Trophoblast cell (in vitro differentiated cells and primary cell): ENCODE data around the gene ADRM1.

Source experiments
- DNase-seq, 2 donors: peaks; one replicate each; pipeline ENCODE4 v3.0.0-alpha.2; 2016
- H2AFZ ChIP-seq: 2 replicates; pipeline ENCODE4 v1.6.1; 2013; ENCODE audit warnings: low read length, moderate library complexity, mild to moderate bottlenecking; ENCODE audit not compliant: insufficient read depth, poor library complexity
- H2AK5ac ChIP-seq: 2 replicates; pipeline ENCODE4 v1.6.1; 2013; ENCODE audit warnings: mild to moderate bottlenecking, low read length
- H2BK120ac ChIP-seq: 2 replicates; pipeline ENCODE4 v1.6.1; 2013; ENCODE audit warnings: low read length, mild to moderate bottlenecking, moderate library complexity; ENCODE audit not compliant: insufficient read depth, poor library complexity
- H2BK12ac ChIP-seq: 2 replicates; pipeline ENCODE4 v1.6.1; 2013; ENCODE audit warnings: mild to moderate bottlenecking, low read length, moderate library complexity
- H2BK5ac ChIP-seq: 2 replicates; pipeline ENCODE4 v1.6.1; 2013; ENCODE audit warnings: low read length, low read depth, moderate library complexity, mild to moderate bottlenecking; ENCODE audit not compliant: poor library complexity
- H3K14ac ChIP-seq: 2 replicates; pipeline ENCODE4 v1.6.1; 2013; ENCODE audit warnings: mild to moderate bottlenecking, low read length
- H3K18ac ChIP-seq: 2 replicates; pipeline ENCODE4 v1.6.1; 2013; ENCODE audit warnings: mild to moderate bottlenecking, low read length
- H3K23ac ChIP-seq: 2 replicates; pipeline ENCODE4 v1.6.1; 2013; ENCODE audit warnings: low read length
- H3K27ac ChIP-seq: 2 replicates; pipeline ENCODE4 v1.5.1; 2013; ENCODE audit warnings: low read depth, mild to moderate bottlenecking, inconsistent platforms, low read length, moderate library complexity
- H3K27me3 ChIP-seq: 2 replicates; pipeline ENCODE4 v1.6.1; 2013; ENCODE audit warnings: inconsistent platforms, mild to moderate bottlenecking, low read length, moderate library complexity; ENCODE audit not compliant: insufficient read depth
- H3K36me3 ChIP-seq, 2 experiments: 1 replicate in 1 of 2; 2 replicates in 1 of 2; pipeline ENCODE4 v1.6.1; 2013; ENCODE audit warnings: low read length in 2 of 2, mild to moderate bottlenecking in 2 of 2, moderate library complexity in 1 of 2; ENCODE audit not compliant: insufficient read depth in 2 of 2, control insufficient read depth in 1 of 2
- H3K4ac ChIP-seq: 2 replicates; pipeline ENCODE4 v1.6.1; 2013; ENCODE audit warnings: low read depth, mild to moderate bottlenecking, low read length, moderate library complexity
- H3K4me1 ChIP-seq, 2 experiments: 1 replicate in 1 of 2; 2 replicates in 1 of 2; pipeline ENCODE4 v1.6.1; 2013; ENCODE audit warnings: low read length in 2 of 2, mild to moderate bottlenecking in 2 of 2, moderate library complexity in 1 of 2; ENCODE audit not compliant: insufficient read depth in 2 of 2, control insufficient read depth in 1 of 2
- H3K4me2 ChIP-seq: 2 replicates; pipeline ENCODE4 v1.6.1; 2013; ENCODE audit warnings: inconsistent platforms, mild to moderate bottlenecking, low read length, moderate library complexity
- H3K4me3 ChIP-seq: 2 replicates; pipeline ENCODE4 v1.5.1; 2013; ENCODE audit warnings: mild to moderate bottlenecking, low read depth, low read length, inconsistent platforms
- H3K79me1 ChIP-seq: one replicate; pipeline ENCODE4 v1.6.1; 2013; ENCODE audit warnings: low read length
- H3K79me2 ChIP-seq: 2 replicates; pipeline ENCODE4 v1.6.1; 2013; ENCODE audit warnings: low read length, mild to moderate bottlenecking; ENCODE audit not compliant: control insufficient read depth, insufficient read depth, poor library complexity
- H3K9ac ChIP-seq: 2 replicates; pipeline ENCODE4 v1.6.1; 2013; ENCODE audit warnings: mild to moderate bottlenecking, low read length
- H3K9me3 ChIP-seq: 2 replicates; pipeline ENCODE4 v1.6.1; 2013; ENCODE audit warnings: low read depth, mild to moderate bottlenecking, control low read depth, inconsistent platforms, low read length; ENCODE audit not compliant: insufficient read depth
- H4K12ac ChIP-seq: 2 replicates; pipeline ENCODE4 v1.6.1; 2013; ENCODE audit warnings: low read depth, mild to moderate bottlenecking, low read length, moderate library complexity
- H4K8ac ChIP-seq: 2 replicates; pipeline ENCODE4 v1.6.1; 2013; ENCODE audit warnings: low read depth, mild to moderate bottlenecking, low read length, moderate library complexity
- H4K91ac ChIP-seq: one replicate; pipeline ENCODE4 v1.6.1; 2013; ENCODE audit warnings: low read depth, mild to moderate bottlenecking, low read length, moderate library complexity
- WGBS: extraction: QIAGEN DNeasy Blood & Tissue Kit; methylation state at CpG from one replicate; pipeline ENCODE4 v1.1.7; 2013; ENCODE audit warnings: missing lambda C conversion rate; ENCODE audit not compliant: insufficient read length, insufficient coverage; ENCODE audit errors: extremely low coverage; 5-methylcytosine and 5-hydroxymethylcytosine counted together

The ADRM1 gene

DNA sequence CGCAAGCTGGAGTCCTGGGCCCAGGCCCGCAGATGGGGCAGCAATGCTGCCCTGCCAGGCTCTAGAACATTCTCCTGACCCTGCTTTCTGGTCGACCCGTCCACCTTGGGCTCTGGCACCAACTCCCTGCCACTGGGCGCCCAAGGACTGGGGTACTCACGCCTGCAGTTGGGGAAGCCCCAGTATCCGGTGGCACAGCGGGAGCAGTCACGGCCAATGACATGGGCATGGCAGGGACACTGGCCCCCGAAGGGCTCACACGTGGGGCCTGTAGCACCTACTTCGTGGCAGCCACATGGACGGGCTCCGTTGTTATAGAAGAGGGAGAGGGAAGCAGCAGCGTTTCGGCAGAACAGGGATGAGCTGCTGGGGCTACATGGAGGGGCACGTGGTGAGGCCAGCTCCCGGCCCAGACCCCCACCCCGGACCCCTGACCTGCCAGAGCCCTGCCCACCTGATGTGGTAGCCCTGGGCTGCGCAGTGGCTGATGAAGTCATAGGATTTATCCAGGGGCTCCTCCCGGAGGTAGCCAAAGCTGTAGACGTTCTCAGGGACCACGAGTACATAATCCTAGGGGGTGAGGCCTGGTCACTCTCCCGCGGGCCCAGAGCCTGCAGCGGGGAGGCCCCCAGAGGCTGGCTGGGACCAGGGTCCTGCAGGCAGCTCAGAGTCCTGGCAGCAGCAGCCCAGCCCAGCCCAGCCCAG lies 26.0 kb downstream of the ADRM1 start:
- Histone ChIP-seq H3K23ac (no peak overlapping the region), H3K4me3 (no peak overlapping the region), H4K91ac (no peak overlapping the region), H3K36me3 (peaks cover 96 to 97% of the 10 kb centered on the region in 2 experiments), H3K9ac (no peak overlapping the region), H2AFZ (no peak overlapping the region), H2BK5ac (no peak overlapping the region), H3K9me3 (peaks cover 1% of the 10 kb centered on the region), H2BK120ac (no peak overlapping the region), H3K27ac (no peak overlapping the region), H3K18ac (no peak overlapping the region), H2AK5ac (no peak overlapping the region), H3K79me2 (no peaks in the 10 kb centered on the region), H3K79me1 (no peaks in the 10 kb centered on the region), H4K8ac (no peak overlapping the region), H3K4me1 (no peaks in the 10 kb centered on the region), H3K14ac (no peak overlapping the region), H3K4me2 (no peak overlapping the region), H3K4ac (no peak overlapping the region), H2BK12ac (no peak overlapping the region), H3K27me3 (no peaks in the 10 kb centered on the region), H4K12ac (no peak overlapping the region)
- no peak for DNase-seq
- WGBS = no CpG with 5 or more reads among the region's 26 CpGs

DNA sequence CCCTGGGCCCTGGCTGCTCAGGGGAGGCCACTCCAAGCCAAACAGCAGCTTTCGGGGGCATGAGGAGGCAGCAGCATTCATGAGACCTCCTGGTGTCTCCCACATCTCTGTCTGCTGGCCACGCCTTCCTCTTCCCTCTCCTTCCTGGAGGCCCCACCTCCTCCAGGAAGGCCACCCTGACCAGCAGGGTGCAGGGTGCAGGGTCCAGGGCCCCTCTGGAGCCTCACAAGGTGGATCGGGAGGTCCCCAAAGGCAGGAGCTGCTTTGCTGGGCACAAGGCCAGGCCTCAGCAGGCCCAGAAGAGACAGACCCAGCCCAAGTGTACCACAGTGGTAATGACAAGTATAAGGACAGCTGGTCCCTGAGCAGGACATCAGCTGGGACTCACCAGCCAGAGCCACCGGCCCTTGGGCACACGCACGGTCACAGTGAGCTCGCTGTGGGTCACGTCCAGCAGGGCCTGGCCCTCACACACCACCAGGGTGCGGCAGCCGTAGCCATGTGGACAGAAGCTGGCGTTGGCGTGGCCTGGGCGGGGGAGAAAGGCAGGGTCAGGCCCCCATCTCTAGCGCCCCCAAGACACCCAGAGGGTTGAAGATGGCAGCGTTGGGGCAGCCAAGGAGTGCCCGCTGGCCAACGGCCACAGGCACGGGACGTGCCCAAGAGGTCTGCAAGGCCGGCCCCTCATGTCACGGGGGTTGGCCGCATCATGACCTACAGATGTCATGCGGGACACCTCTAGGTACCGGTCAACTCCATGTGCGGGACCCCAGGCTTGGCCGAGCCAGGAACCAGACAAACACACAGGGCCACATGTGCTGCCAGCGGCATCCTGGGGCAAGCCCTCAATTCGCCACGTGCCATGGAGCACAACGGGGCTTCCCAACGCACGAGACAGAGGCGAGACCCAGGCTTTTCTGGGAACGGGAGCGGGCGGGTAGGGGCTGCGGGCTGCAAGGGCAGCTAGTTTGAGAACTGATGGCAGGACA lies 26.9 kb downstream of the ADRM1 start:
- H2AFZ ChIP-seq = no peak overlapping the region
- H2BK12ac ChIP-seq = no peak overlapping the region
- no peaks in the 10 kb centered on the region for H3K4me1 ChIP-seq
- H3K79me2 ChIP-seq = no peaks in the 10 kb centered on the region
- H4K8ac ChIP-seq = no peak overlapping the region
- H2AK5ac ChIP-seq = no peak overlapping the region
- no peak overlapping the region for H4K12ac ChIP-seq
- H3K36me3 ChIP-seq = peaks cover 96 to 97% of the 10 kb centered on the region in 2 experiments
- no peak overlapping the region for H3K27ac ChIP-seq
- no peak for DNase-seq
- no peaks in the 10 kb centered on the region for H3K79me1 ChIP-seq
- H3K4me2 ChIP-seq = no peak overlapping the region
- H3K23ac ChIP-seq = no peak overlapping the region
- no peaks in the 10 kb centered on the region for H3K27me3 ChIP-seq
- no peak overlapping the region for H3K4me3 ChIP-seq
- H3K4ac ChIP-seq = no peak overlapping the region
- no peak overlapping the region for H4K91ac ChIP-seq
- H3K9me3 ChIP-seq = peaks cover 1% of the 10 kb centered on the region
- WGBS = no CpG with 5 or more reads among the region's 37 CpGs
- no peak overlapping the region for H2BK5ac ChIP-seq
- H3K18ac ChIP-seq = no peak overlapping the region
- no peak overlapping the region for H2BK120ac ChIP-seq
- no peak overlapping the region for H3K9ac ChIP-seq
- H3K14ac ChIP-seq = no peak overlapping the region

DNA sequence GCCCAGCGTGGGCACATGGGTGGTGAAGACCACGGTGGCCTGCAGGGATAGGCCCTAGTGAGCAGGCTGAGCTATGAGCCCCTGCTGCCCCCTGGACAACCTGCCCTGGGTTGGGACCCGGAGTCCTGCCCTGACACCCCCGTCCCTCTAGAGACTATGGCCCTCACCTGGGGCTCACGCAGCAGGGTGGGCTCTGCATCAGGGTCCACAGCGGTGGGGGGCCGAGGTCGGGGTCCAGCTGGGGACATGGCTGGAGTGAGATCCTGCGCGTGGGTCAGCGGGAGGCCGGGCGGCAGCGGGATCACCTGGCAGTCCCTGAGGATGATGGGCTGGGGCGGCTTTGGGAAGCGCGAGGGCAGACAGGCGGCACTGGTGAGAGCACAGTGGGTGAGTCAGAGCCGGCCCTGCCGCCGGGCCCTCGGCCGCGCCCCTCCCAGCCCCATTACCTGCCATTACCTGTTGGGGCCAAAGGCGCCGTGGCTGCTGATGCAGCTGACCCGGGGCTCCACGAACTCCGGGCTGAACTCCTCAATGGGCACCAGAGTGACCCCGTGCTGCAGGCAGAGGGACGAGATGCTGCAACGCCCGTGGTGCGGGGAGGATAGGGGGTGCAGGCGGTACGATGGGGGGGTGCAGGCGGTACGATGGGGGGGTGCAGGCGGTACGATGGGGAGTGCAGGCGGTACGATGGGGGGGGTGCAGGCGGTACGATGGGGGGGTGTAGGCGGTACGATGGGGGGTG lies 27.9 kb downstream of the ADRM1 start:
- DNase-seq = no peak
- Histone ChIP-seq H2BK120ac (no peak overlapping the region), H2AFZ (no peak overlapping the region), H4K12ac (no peak overlapping the region), H3K9me3 (peaks cover 1% of the 10 kb centered on the region), H3K36me3 (peaks cover 95 to 97% of the 10 kb centered on the region in 2 experiments), H3K79me2 (no peaks in the 10 kb centered on the region), H3K23ac (no peak overlapping the region), H3K14ac (no peak overlapping the region), H2BK12ac (no peak overlapping the region), H3K18ac (no peak overlapping the region), H3K9ac (no peak overlapping the region), H2AK5ac (no peak overlapping the region), H3K79me1 (no peaks in the 10 kb centered on the region), H3K4ac (no peak overlapping the region), H3K4me2 (no peak overlapping the region), H3K27ac (no peak overlapping the region), H3K4me1 (no peaks in the 10 kb centered on the region), H4K91ac (no peak overlapping the region), H2BK5ac (no peak overlapping the region), H3K27me3 (no peaks in the 10 kb centered on the region), H4K8ac (no peak overlapping the region), H3K4me3 (no peak overlapping the region)
- no CpG with 5 or more reads among the region's 46 CpGs for WGBS

DNA sequence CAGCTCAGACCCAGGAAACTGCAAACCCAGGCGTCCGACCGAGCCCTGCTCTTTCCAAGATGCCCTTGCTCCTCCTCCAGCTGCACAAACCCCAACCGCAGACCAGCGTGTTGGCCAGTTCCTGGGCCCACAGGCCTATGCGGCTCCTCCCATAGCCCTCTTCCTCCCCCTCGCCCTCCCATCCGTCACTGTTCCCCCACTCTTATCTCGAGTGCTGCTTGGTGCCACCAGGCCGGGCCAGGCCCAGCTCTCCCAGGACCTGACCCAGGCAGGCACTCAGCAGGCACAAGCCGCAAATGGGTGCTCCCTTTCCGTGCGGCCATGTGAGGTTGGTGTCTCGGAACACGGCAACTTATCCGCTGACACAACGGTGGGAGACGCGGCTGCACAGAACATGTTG lies 28.6 kb downstream of the ADRM1 start:
- Histone ChIP-seq H3K23ac (no peak overlapping the region), H3K27ac (no peak overlapping the region), H3K9ac (no peak overlapping the region), H3K4me3 (no peak overlapping the region), H2BK12ac (no peak overlapping the region), H4K12ac (no peak overlapping the region), H3K36me3 (peaks cover 94 to 98% of the 10 kb centered on the region in 2 experiments), H2BK120ac (no peak overlapping the region), H3K4me1 (no peaks in the 10 kb centered on the region), H3K79me2 (no peaks in the 10 kb centered on the region), H3K4me2 (no peak overlapping the region), H3K79me1 (no peaks in the 10 kb centered on the region), H3K18ac (no peak overlapping the region), H4K91ac (no peak overlapping the region), H3K9me3 (peaks cover 1% of the 10 kb centered on the region), H3K4ac (no peak overlapping the region), H3K14ac (no peak overlapping the region), H2AFZ (no peak overlapping the region), H3K27me3 (no peaks in the 10 kb centered on the region), H2BK5ac (no peak overlapping the region), H4K8ac (no peak overlapping the region), H2AK5ac (no peak overlapping the region)
- no CpG with 5 or more reads among the region's 19 CpGs for whole genome bisulfite sequencing
- no peak for DNase-seq
